Stimulated activated CD4-positive, alpha-beta T cell treated with anti-CD3 and anti-CD28 coated beads, Interleukin-4, amount 100 ng/mL, for 48 hours (primary cell): ENCODE data around the gene CRLF1.
"Not testable (repeated sequence)": the region's sequence is repeated elsewhere in the genome, so short reads cannot be mapped to it uniquely, and the experiment has no call there.

Source experiments
- DNase-seq, 2 donors: peaks; one replicate each; pipeline ENCODE4 v3.0.0-alpha.2; 2020; ENCODE audit warnings: low read depth in 2 of 2

CRLF1 gene

DNA sequence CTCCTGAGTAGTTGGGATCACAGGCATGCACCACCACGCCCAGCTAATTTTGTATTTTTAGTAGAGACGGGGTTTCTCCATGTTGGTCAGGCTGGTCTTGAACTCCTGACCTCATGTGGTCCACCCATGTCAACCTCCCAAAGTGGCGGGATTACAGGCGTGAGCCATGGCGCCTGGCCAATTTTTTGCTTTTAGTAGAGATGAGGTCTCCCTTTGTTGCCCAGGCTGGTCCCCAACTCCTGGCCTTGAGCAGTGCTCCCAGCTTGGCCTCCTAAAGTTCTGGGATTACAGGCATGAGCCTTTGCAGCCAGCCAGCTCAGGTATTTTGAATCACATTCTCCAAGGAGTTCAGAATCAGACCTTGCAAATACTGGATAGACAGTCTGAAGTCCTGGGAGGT lies 13.9 kb downstream of the CRLF1 start:
- DNase-seq, result not testable (repeated sequence)

DNA sequence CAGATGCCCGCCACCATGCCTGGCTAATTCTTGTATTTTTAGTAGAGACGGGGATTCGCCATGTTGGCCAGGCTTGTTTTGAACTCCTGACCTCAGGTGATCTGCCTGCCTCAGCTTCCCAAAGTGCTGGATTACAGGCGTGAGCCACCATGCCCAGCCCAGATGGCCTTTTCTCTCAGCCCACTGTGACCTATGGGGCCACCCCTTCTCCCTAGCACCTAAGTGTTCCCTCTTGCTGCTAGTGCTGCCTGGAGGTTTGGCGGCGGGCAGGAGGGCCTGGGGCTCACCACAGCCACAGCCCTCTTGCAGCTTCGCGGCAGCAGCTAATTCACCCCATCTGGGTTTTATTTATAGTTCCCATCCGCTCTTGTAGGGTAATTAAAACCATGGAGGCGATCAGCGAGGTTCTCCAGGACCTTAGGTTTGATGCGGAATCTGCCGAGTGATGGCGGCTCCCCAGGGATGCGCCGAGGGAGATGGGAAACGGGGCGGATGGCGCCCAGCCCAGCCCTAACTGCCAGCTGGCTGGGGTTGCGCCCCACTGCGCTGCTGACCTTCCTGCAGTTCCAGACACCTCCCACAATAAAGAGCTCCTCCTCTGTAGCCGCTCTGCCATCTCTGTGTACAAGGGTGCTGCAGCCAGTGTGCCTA lies 14.7 kb downstream of the CRLF1 start:
- DNase-seq, result no peak

DNA sequence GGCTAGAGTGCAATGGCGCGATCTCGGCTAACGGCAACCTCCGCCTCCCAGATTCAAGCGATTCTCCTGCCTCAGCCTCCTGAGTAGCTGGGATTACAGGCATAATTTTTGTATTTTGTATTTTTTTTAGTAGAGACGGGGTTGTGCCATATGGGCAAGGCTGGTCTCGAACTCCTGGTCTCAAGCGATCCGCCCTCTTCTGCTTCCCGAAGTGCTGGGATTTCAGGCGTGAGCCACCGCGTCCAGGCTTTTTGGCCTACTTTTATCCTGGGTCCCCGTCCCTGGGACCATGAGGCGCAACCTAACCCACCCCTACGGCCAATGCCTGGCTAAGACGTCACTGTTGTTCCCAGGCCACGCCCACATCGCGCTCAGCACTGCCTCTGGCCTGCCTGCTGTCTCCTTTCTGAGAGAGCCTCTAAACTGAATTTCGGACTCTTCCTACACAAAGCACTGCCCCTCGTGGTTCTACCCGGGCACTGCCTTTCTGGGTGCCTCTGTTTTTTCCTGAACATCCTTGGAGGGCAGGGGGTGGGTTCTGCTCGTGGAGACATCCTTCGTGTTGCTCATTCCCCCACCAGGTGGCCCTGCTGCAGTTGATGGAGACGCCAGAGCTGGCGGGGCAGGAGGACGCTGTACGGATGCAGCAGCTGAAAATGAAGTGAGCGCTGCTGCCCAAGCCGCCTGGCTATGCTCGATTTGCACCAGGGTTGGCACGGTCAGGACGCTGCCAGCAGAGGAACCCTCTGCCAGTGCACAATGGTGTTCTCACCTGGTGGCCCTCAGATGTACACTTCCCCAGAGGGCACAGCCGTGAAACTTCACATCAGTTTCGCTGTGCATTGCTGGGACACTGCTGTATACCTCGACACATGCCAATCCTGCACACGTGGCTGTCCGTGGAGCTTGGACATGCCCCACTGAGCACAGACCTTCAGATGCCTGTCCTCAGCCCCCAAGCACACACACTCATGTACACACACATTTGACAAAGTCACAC lies 16.0 kb downstream of the CRLF1 start:
- DNase-seq, result no peak

DNA sequence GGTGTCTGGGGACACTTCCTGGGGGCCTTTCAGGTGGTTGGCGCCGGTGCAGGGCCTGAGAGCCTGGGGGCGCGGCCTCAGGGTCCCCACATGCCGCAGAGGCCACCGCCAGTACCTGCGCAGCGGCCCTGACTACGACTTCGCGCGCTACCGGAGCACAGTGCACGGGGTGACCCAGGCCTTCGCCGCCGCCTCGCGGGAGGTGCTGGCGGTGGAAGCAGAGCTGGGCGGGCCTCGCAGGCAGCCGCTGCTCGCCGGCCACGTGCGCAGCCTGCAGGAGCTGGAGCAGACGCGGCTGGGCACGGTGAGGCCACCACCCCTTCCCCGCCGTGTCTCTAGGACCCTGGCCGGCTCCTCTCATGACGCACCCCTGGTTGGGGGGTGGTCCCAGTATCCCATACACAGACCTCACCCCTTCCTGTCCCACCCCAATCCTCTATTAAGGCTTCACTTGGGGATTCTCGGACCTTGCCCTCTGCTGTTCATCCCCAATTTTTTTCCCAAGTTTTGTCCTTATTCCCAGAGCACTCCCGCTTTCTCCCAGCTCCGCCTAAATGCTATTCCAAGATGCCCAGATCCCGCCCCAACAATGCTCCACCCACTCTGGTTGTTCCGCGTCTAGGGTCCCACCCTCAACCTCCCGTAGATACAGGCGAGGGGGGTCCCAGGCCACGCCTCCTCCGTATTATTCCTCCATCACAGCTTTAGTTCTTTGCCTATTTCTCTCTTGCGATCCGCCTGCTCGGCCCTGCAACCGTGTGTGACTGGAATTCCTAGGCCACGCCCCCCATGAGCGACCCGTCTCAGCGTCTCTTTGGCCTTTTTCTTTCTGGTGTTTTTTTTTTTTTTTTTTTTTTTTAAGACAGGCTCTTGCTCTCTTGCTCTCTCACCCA lies 17.0 kb downstream of the CRLF1 start:
- DNase-seq, result peak; percentile 58 to 66

DNA sequence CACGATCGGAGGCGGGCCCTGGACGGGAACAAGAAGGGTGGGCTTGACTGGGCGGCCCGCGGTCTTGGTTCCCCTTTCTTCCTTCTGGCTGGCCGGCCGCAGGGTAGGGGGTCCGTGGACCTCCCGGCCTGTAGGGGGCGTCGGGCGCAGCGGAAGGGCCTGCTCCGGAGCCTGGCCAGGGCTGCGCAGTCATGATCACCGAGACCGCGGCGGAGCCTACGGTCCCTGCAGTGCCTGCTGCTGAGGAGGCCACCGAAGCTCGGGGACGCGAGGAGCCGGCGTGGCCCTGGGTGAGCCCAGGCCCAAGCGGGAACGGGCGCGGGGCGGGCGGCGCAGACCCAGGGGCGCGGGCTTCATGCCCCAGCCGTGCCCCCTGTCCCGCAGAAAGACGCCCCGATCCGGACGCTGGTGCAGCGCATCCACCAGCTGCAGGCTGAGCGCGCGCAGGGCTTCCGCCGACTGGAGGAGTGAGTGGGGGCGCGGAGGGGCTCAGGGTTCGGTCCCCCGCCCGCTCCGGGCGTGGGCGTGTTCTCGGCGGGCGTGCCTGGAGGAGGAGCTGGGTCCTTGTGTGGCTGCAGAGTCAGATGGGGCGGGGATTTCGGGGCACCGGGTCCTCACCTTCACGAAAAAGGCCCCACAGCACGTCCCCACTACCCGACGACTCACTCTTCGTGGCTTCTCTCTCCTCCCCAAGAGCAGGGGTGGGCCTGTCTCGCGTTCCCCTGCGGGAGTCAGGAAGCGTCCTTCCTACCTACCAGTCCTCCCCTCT lies 17.8 kb downstream of the CRLF1 start, which contains the start of gene REX1BD:
Gene REX1BD (plus strand): TSS at position 188 of the 769 bp plus-strand sequence. CDS start 4 bp downstream, at position 192.
- DNase-seq, result peak; percentile 79 to 84

DNA sequence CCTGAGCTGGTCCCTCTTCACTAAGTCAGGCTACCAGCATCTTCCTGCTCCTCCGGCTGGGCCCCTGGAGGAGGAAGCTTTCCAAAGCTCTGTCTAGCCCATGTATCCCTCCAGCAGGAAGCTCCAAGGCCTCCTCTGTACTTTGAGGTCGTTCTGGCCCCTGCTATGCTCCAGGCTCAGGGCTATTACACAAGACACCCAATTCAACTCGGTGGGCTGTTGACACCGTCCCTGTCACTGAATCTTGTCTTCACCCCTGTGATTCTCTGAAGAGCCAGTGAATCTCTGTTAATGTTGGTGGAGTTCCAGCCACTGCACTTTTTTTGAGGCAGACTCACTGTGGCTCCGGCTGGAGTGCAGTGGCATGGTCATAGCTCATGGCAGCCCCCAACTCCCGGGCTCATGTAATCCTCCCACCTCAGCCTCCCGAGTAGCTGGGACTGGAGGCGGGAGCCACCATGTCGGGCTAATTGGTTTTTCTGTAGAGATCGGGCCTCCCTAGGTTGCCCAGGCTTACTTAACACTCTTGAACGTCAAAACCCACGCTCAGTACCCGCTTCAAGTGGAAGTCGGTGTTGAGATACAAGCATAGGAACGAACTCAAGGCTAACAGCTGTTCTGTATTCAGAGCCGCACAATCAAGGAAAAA lies 18.5 kb downstream of the CRLF1 start:
- no peak for DNase-seq

DNA sequence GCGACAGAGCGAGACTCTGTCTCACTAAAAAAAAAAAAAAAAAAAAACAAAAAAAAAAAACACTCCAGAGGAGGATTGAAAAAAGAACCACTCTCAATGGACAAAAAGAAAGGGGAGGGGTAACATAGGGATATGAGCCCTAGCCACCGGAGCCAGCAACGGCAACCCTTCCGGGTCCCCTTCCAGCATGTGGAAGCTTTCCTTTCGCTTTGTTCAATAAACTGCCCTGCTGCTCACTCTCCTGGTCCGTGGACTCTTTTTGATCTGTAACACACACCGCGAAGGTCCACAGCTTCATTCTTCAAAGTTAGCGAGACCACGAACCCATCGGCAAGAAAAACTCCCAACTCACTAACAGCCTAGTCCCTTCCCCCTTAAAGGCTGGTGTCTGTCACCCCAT lies 19.0 kb downstream of the CRLF1 start:
- DNase-seq, result no peak

DNA sequence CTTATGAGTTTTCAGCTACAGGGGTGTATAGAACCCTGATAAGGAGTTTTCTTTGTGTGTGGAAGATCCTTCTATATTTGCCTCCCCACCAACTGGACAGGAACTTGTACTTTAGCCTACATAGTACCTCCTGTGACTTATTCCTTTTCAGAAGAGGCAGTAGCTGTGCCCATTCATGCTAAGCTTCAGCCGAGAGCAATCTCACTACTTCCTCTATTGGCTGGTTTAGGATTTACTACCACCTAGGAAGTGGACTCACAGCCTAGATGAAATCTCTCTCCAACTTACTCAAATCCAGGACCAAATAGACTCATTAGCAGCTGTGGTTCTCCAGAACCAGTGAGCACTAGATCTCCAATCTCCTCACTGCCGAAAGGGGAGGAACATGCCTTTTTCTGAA lies 20.3 kb downstream of the CRLF1 start:
- DNase-seq, result no peak

DNA sequence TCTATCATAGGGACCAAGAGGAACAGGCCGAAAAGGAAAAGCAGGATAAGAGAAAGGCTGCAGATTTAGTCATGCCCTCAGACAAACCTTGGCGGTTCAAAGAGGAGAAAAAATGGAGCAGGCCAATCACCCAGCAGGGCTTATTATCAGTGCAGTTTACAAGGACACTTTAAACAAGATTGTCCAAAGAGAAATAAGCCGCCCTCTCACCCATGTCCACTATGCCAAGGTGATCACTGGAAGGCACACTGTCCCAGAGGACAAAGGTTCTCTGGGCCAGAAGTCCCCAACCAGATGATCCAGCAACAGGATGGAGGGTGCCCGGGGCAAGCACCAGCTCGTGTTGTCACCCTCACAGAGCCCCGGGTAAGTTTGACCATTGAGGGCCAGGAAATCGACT lies 26.3 kb downstream of the CRLF1 start:
- DNase-seq, result no peak

DNA sequence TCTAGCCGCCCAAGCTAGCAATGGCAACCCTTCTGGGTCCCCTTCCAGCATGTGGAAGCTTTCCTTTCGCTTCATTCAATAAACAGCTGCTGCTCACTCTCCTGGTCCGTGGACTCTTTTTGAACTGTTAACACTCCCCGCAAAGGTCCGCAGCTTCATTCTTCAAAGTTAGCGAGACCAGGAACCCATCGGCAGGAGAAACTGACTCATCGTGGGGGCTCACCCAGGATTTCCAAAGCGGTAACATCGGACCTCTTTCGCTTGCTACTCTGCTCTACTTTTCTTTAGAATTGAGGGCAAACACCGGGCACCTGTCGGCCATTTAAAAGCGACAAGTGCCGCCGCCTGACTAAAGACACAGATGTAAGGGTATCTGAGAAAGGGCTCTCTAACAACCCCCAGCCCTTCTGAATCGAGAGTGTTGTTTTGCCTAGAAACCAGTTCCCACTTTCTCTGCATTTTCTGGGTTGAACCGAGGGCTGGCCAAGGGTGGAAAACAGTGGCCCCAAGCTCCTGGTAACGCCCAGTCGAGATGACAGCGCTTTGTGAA lies 29.2 kb downstream of the CRLF1 start:
- DNase-seq, result no peak

DNA sequence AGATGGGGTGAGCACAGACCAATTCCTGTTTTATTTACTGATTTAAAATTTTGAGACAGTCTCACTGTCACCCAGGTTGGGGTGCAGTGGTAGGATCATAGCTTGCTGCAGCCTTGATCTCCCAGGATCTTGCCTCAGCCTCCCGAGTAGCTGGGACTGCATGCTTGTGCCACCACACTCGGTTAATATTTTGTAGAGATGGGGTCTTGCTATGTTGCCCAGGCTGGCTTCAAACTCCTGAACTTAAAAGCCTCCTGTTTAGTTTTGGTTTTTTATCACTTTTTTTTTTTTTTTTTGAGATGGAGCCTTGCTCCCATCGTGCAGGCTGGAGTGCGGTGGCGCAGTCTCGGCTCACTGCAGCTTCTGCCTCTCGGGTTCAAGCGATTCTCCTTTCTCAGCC lies 30.2 kb downstream of the CRLF1 start:
- no peak for DNase-seq

DNA sequence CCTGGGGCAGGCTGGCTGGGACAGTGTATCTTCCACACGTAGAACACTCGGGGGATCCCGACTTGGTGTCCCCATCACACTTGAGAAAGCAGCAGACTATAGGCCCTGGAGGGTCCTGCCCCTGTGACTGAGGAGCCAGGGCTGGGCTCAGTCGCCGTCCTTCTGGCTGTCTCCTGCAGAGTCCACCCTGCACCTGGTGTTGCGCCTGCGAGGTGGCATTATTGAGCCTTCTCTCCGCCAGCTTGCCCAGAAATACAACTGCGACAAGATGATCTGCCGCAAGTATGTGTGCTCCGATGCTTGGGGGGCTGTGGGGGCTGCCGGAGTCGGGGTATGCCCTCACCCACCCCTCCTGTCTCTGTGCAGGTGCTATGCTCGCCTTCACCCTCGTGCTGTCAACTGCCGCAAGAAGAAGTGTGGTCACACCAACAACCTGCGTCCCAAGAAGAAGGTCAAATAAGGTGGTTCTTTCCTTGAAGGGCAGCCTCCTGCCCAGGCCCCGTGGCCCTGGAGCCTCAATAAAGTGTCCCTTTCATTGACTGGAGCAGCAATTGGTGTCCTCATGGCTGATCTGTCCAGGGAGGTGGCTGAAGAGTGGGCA lies 31.8 kb downstream of the CRLF1 start:
- DNase-seq, result no peak

DNA sequence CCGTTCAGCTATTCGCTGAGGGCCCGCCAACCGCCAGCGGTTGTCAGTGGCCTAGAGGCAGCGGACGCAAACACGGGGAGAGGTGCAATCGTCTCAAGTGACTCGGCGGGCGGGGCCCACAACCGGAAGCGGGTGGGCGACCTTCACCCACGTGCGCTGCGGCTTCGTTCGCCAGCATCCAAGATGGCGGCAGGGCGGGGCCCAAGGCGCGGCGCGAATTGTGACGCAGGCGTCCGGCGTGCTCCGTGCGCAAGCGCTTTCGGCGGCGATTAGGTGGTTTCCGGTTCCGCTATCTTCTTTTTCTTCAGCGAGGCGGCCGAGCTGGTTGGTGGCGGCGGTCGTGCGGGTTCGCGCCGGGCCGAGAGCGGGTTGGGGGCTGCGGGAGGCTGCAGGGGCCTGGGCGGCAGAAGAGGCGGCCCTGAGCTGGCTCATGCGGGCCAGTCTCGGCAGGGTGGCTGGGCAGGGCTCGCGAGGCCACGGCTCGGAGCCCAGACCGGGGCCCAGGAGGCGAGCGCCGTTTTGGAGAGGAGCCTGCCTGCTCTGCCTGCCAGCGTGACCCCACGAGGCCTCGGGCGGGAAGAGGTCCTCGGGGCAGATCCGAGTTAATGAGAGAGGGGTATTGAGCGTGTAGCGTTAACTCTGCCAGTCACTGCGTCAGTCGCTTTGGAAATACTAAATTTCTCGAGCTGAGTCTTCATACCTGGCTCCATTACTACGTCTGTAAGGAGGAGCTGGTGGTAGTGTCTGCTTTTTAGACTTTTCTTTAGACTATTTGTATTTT lies 34.8 kb downstream of the CRLF1 start, which contains the start of gene UBA52:
Gene UBA52 (plus strand): TSS at position 294 of the 781 bp plus-strand sequence. CDS start 1,444 bp downstream, outside the sequence.
- DNase-seq, result peak; percentile 98 to 99

DNA sequence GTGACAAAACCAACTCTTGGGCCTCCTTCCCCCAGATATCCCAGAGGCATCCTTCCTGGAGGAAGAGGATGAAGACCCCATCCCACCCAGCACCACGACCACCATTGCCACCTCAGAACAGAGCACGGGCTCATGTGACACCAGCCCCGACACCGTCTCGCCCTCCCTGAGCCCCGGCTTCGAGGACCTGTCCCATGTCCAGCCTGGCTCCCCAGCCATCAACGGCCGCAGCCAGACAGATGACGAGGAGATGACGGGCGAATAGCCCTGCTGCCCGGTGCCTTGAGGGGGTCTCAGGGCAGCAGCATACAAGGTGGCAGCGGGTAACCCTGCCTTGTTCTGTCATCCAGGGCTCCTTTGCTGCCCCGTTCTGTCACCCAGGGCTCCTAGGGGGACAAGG lies 38.2 kb downstream of the CRLF1 start:
- no peak for DNase-seq

DNA sequence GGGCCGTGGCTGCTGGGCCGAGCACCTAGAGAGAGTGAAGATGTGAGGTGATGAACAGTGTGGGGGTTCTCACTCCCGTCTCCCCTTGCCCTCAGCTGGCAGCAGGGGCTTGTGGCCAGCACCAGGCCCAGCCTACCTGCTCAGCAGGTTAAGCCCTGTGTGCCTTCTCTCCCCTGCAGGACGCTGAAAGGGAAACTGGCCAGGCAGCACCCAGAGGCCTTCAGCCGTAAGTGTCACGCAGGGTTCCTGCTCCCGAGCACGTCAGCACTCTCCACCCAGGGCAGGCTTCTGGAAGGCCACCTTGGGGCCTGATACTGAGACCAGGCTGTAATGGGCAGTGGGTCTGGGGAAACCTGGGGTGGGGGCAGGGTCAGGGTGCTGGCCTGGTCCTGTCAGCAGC lies 39.6 kb downstream of the CRLF1 start:
- no peak for DNase-seq

DNA sequence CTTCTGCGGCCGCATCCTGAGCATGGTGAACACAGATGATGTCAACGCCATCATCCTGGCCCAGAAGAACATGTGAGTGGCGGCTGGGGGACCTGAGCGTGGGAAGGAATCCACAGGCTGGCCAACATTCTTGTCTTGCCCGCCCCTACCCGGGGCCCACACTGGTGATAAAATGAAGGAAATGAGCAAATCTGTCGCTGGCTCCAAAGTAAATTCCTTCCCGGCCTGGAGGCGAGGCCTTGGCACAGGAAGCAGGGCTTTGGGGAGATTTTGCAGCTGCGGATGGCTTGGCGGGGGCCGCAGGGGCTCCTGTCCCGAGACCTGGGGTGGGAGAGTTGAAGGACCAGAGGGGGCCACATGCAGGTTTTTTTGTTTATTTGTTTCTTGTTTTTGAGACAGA lies 44.5 kb downstream of the CRLF1 start:
- DNase-seq, result no peak

DNA sequence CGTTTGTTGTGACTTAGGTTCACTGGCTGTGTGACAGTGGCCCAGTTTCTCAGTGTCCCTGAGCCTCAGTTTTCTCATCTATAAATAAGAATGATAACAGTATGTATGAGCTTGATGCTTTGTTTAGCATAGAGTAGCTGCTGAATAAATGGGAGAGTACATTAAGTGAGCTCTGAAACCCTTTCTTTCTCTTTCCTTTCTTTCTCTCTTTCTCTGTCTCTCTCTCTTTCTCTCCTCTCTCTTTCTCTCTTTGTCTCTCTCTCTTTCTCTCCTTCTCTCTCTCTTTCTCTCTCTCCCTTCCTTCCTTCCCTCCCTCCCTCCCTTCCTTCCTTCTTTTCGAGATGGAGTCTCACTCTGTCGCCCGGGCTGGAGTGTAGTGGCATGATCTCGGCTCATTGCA lies 46.9 kb downstream of the CRLF1 start:
- no peak for DNase-seq

DNA sequence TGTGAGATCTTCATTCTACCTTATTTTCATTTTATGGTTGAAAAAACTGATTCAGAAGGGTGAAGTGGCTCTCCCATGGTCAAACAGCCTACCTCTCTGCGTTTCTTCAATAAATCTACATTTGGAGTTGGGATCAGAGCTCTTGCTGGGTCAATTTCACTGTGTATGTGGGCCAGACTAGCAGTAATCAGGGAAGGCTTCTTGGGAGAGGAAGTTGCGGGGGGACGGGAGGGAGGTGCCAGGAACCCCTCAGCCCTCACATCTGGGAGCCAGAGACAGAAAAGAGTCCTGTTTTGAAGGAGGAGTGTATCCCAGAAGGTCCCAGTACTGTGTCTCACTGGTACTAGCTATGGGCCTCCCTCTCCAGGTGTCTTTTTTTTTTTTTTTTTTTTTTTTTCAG lies 48.0 kb downstream of the CRLF1 start:
- DNase-seq, result no peak

DNA sequence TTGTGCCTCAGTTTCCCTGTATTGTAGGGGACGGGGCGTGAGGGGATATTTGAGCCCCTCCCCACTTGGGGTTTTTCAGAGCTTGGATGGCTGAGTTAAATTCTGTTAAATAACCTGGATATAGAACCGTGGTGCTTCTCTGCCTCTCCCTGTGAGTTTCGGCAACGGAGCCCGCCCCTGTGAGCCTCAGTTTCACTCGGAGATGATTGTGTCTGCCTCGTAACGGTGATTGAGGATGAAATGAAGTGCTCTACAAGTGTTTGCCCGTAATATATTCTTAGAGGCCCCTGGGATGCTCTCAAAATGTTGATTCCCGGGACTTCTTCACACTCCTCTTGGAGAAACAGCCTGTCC lies 48.4 kb downstream of the CRLF1 start:
- DNase-seq, result no peak
